ENCODE results near the gene GREM2.

DNA sequence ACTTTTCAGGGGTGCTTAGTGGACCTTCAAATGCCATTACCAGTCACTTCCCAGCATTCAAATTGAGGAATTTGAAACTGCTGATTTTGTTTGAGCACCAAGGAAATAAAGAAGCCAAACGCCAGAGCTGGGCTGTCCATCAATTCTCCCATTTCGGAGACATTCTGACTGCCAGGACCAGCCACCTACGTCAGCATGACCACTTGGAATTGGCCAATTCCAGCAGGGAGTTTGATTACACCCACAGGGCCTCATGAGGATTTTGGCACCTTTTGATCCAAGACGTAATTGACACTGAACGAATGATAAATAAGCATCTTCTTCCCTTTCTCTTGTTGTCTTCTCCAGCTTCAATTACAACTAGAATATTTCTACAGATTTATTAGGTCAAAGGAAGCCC lies 40.2 kb downstream of the GREM2 start:
- TF ChIP-seq, protein P1, sequence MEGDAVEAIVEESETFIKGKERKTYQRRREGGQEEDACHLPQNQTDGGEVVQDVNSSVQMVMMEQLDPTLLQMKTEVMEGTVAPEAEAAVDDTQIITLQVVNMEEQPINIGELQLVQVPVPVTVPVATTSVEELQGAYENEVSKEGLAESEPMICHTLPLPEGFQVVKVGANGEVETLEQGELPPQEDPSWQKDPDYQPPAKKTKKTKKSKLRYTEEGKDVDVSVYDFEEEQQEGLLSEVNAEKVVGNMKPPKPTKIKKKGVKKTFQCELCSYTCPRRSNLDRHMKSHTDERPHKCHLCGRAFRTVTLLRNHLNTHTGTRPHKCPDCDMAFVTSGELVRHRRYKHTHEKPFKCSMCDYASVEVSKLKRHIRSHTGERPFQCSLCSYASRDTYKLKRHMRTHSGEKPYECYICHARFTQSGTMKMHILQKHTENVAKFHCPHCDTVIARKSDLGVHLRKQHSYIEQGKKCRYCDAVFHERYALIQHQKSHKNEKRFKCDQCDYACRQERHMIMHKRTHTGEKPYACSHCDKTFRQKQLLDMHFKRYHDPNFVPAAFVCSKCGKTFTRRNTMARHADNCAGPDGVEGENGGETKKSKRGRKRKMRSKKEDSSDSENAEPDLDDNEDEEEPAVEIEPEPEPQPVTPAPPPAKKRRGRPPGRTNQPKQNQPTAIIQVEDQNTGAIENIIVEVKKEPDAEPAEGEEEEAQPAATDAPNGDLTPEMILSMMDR (IDR thresholded peaks at IDR 0.05 in 4 of 5, conservative IDR thresholded peaks at IDR 0.05 in 1 of 5): no peak
- TF ChIP-seq POLR2A (IDR thresholded peaks at IDR 0.05): no peak
